K562 (cell line): ENCODE results near the gene NNAT.

Experiments
- ESRRA ChIP-seq: fragments of 450-650 bp; IDR thresholded peaks from 2 replicates; pipeline ENCODE4 v1.6.1; 2014; ENCODE audit warnings: low read depth, mild to moderate bottlenecking, moderate library complexity, borderline replicate concordance
- RNF2 ChIP-seq: sonication (generic); IDR thresholded peaks from 2 replicates; pipeline ENCODE4 v1.6.1; 2016
- TEAD2 ChIP-seq: fragments of 450-650 bp; IDR thresholded peaks from 2 replicates; pipeline ENCODE4 v1.6.1; 2016; ENCODE audit warnings: missing genetic modification characterization, control low read depth, missing compliant biosample characterization

DNA sequence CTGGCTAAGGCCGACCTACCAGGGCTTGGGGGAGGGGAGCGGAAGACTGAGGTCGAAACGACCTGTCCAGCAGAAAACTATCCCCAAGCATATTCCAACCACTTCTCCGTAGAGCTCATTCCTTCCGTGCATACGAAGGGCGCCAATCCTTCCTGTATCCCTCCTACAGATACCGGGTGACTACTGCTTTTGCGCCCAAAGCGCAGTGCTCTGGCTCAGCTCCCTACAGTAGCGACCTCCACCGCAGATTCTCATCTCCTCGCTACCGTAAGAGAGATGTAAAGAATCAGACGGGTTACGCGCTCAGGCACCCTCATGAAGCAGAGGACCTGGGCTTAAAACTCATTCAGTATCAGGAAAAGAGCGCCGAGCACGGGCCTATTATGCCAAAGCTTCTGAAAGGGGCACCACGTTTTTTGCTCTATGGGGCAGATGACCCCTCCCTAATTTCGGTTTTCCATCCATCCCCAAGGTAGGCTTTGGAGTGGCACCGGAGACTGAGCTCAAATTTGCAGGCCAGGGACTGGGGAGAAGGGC, 563 bp upstream of the NNAT start:
- TF ChIP-seq ESRRA (no peak), RNF2 (no peak), TEAD2 (no peak)
